HG03064 (cell line): ENCODE measurements around the gene NEK11.
"Not testable (repeated sequence)": the region's sequence is repeated elsewhere in the genome, so short reads cannot be mapped to it uniquely, and the experiment has no call there.

ENCODE experiments used
- ATAC-seq: cut with Tn5 transposase; IDR thresholded peaks from one replicate; pipeline ENCODE4 v1.9.1; 2021; ENCODE audit warnings: low read depth; ENCODE audit not compliant: unreplicated experiment

The NEK11 gene

DNA sequence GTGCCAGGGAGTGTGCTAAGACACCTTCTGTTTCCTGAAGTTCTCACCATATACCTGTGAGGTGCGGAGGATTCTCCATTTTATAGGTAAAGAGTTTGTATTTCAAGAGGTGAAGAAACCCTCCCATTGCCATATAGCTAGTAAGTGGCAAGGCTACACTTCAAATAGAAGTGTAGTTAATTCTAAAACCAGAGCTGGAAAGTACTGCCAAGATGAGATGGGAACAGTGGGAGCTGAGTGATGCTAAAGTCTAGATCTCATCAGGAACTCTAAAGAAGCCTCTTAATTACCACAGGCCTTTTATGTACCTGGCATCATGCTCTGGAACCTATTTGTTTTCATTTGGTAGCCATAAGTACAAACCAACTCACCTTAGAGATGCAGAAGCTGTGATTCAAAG, 256.3 kb downstream of the NEK11 start:
- no peak for ATAC-seq

DNA sequence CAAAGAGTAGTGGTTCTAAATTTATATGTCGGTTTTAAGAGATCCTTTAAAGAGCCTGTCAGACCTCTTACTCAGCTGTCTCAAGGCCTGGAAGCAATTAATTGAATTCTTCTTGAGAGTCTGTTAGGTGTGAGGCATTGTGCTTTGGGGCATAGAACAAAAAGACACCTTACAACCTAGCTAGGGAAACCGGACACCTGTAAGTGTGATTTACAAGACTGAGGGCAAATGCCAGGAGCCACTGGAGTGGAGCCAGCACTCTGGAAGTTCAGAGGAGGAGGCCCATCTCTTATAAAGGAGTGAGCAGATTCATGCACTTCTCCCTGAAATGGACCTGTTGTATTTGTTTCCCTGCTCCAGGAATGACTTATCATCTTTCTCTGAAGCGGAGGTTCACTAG, 257.2 kb downstream of the NEK11 start:
- ATAC-seq, result no peak

DNA sequence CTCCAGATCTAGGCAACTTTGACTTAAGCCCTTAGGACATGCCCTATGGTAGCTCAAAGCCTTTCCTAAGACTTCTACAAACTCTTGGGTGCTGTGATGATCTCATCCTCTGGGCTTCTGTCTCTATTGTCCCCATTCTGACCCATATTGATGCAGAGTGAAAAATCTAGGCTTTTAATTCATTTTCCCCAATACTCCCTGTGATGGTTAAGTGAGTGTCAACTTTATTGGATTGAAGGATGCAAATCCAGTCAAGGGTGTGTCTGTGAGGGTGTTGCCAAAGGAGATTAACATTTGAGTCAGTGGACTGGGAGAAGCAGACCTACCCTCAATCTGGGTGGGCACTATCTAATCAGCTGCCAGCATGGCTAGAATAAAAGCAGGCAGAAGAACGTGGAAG, 257.6 kb downstream of the NEK11 start:
- no peak for ATAC-seq

DNA sequence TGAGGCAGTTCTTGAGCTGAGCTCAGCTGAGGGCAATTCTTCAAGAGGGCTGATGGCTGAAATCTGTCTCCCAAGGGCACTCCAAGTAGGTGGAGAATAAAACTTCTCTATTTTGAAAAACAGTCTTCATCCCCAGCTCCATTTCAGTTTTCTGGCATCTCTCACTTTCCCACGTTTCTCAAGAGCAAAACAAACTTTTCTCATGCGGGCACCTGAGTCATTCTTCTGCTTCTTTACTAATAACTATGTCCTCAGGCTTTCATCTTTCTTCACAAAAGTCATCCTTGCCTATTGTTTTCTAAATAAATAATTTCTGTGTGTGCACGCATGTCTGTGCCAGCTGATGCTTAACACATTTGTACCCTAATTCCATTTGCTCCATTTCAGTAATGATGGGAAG, 258.8 kb downstream of the NEK11 start:
- ATAC-seq, result no peak

DNA sequence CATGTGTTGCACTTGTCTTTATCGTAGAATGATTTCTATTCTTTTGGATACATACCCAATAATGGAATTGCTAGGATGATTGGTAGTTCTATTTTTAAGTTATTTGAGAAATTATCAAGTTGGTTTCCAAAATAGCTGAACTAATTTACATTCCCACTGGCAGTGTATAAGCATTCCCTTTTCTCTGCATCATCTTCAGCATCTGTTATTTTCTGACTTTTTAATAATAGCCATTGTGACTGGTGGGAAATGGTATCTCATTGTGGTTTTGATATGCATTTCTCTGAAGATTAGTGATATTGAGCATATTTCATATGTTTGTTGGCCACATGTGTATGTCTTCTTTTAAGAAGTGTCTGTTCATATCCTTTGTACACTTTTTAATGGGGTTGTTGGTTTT, 273.2 kb downstream of the NEK11 start:
- no peak for ATAC-seq

DNA sequence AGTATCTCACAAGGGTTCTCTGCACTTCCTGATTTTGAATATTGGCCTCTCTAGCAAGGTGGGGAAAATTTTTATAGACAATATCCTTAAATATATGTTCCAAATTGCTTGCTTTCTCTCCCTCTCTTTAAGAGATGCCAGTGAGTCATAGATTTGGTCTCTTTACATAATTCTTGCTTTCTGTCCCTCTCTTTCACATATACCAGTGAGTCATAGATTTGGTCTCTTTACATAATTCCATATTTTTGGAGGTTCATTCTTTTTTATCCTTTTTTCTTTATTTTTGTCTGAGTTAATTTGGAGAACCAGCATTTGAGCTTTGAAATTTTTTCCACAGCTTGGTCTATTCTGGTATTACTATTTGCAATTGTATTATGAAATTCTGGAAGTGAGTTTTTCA, 277.2 kb downstream of the NEK11 start:
- no peak for ATAC-seq

DNA sequence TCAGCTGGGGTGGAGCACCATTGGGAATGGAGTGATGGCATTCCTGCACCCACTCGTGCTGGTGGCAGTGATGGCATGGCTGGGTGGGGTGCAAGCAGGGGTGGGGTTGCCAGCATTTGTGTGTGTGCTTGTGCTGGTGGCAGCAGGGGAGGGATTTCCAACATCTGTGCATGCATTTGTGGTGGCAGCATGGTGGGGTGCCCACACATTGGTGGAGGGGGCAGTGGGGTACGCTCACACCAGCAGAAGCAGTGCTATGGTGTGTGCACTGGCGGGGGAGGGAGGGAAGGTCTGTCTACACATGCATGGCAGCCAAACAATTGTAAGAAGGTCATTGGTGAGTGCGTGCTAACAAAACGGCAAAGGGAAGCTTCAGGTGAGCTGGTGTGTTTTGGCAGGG, 278.2 kb downstream of the NEK11 start:
- ATAC-seq, result no peak

DNA sequence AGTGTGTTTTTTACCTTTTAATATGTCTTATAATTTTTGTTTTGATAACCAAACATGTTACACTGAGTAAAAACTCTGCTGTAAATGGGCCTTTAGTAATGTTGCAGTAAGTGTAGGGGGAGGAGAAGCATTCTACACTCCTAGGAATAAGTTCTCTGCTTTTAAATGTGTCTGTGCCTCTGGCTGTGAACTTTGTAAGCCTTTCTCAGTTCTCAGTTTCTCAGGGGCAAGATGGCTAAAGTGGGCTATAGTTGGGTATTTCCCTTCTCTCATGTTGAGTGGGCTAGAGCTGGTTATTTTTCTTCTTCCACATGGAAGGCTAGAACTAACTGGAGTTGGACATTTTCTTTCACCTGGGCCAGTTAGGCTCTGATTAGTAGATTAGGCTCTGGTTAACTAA, 279.6 kb downstream of the NEK11 start:
- ATAC-seq, result no peak

DNA sequence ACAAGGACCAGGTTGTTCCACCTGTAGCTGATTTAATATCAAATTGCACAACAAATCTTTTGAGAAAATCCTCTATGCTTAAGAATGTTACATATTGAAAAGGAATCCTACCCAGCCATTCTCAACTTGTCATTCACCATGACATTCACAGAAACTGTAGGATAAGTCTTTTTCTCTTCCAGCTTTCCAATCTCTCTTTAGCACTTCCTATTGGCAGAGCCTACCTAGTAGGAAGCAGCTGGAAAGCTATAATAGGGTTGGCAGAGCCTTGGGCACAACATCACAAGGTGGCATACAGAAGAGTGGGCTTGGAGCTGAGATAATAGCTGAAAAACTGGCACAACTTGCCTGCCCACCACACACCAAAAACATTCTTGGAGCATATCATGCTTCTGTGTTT, 287.6 kb downstream of the NEK11 start:
- ATAC-seq, result no peak

DNA sequence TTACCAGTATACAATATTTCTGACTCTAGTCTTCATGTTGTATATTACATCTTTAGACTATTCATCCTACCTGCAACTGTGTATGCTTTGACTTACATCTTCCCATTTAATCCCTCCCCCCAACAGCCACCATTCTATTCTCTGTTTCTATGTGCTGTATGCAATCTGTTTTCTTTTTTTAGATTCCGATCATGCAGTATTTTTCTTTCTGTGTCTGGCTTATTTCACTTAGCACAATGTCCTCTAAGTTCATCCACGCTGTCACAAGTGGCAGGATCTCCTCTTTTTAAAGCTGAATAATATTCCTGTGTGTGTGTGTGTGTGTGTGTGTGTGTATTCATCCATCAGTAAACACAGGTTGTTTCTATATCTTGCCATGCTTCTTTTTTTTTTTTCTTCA, 288.5 kb downstream of the NEK11 start:
- no peak for ATAC-seq

DNA sequence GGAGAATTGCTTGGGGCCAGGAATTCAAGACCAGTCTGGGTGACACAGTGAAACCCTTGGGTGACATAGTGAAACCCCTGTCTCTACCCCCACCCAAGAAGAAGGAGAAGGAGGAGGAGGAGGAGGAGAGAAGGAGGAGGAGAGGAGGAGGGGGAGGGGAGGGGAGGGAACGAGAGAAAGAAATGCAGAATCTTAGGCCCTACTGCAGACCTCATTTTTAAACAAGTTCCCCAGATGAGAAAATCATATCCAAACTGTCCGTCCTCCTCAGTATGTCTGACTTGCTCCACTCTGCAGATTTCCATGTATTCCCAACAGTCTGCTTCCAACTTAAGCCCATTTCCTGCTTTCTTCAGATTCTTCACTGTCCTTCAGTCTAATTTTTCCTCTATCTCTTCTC, 291.0 kb downstream of the NEK11 start:
- no peak for ATAC-seq

DNA sequence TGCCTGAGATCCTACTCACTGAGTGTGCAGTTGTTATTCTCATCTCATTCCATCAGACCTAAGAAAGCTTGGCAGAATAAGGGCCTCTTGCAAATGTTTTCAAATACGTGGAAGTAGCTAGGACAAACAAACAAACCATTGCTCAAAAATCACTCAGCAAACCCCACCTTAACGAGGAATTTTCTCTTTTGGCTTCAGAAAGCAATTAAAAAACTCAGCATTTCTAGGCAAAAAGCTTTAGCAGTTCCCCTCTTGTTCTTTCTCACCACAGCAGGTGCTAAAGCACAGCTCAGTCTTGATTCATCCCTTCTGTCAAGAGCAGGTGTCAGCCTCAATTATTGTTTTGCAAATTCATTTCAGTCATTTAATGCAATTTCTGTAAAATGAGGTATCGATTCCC, 296.3 kb downstream of the NEK11 start:
- no peak for ATAC-seq

DNA sequence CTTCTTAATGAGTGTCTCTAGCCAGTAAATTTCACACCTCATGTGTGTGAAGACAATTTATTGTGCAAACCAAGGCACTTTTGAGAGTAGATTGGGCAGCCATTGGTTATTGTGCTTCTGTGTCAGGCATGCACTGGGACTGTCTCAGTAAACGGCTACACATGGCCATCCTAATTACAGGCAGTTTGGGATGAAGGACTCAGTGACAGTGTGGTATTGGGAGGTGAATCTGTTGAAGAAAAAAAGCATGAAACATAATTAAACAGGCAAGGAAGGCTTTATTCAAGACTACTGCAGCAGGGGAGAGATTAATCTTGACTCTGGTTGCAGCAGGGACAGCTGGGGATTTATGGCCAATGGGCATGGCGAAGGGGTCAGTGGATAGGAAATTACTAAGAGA, 297.1 kb downstream of the NEK11 start:
- no peak for ATAC-seq

DNA sequence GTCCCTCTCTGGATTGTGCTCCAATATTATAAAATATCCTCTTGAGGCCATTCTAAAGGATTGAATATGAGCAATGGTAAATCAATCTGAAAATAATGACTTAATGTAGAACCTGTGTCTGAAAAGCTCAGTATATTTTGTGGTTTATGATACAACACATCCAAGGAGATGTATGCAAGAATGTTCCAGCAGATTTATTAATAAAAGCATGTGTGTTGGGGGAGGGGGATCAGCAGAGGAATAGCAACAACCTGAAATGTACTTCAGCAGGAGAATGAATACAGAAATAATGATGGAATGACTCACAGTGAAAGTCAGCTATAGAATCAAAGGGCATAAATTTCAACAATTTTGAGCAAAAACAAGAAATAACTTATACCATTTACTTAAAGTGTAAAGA, 298.2 kb downstream of the NEK11 start:
- ATAC-seq, result no peak

DNA sequence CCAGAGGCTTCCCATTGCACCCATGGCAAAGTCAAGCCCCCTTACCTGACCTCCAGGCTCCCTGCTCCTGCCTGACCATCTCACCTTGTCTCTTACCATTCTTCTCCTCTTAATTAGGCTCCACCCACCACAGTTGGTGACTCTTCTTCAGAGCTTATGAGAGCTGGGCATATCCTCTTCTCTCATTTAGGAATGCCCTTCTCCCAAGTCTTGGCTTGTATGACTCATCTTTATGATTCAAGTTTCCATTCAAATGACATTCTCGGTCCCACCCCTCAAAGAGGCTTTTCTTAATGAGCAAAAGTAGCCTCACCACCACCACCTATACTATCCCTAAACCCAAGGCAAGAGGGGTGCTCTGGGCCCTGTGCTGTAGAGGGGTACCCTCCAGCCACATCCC, 299.6 kb downstream of the NEK11 start:
- no peak for ATAC-seq

DNA sequence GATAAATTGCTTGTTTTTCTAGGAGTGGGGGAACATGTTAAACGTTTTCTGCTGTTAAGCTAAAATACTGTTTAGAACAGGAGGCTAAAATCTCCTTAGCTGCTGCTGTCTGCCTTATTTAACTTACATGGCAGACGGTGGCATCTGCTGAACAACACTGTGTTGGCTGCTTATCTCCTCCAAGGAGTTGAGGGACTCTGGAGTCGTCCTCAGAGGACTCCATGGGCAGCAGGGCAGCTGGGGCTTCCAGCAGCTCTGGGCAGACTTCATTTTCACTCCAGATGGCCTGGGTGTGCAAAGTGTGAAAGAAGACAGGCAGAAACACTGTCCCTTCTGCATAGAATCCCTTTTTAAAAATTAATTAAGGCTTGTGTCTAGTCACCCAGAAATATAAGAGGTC, 302.0 kb downstream of the NEK11 start:
- ATAC-seq, result no peak

DNA sequence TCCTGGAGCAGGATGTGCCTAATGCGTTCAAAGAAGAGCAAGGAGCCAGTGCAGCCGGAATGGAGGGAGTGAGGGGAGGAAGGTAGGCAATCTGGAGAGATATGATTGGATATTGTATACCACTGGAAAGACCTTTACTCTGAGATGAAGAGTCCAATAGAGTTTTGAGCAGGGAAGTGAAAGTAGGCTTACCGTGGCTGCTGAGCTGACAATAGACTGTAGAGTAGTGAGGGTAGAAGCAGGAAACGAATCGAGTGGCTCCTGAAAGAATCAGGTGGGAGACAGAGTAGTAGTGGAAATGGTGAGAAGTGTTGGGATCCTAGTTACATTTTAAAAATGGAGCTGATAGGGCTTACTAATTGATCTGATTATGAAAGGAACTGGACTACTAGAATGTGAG, 303.1 kb downstream of the NEK11 start:
- ATAC-seq, result no peak

DNA sequence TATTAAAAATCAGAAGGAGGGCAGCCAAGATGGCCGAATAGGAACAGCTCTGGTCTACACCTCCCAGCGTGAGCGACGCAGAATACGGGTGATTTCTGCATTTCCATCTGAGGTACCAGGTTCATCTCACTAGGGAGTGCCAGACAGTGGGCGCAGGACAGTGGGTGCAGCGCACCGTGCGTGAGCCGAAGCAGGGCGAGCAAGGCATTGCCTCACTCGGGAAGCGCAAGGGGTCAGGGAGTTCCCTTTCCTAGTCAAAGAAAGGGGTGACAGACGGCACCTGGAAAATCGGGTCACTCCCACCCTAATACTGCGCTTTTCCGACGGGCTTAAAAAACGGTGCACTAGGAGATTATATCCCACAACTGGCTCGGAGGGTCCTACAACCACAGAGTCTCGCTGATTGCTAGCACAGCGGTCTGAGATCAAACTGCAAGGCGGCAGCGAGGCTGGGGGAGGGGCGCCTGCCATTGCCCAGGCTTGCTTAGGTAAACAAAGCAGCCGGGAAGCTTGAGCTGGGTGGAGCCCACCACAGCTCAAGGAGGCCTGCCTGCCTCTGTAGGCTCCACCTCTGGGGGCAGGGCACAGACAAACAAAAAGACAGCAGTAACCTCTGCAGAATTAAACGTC, 304.9 kb downstream of the NEK11 start:
- ATAC-seq, result not testable (repeated sequence)

DNA sequence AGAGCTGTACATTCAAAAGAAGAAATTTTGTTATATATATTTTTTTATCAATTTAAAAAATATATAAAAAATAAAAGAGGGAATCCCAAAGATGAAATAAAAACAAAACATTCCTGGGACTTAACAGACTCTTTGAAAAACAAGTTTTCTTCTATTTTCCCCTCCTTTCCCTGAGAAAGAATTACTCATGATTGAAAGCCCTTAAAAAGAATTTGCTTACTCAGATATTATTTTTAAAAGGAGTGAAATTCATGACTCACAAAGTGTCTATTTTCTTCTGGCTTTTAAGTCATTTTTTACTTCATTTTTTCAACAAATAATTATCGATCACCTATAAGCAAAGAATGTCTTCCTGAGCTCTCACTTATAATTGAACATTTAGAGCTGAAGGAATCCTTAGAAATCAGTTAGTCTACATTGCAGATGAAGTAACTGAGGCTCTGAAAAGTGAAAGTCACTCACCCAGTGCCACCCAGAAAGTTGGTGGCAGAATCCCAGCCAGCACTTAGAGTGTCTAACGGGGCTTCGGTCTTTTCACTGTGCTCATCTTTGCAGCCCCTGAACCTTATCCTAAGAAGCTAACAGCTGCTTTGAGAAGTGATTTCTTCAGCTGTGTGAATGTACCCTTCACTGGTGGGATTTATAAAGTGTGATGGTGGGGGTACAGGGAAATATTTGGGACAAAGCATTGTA, 312.4 kb downstream of the NEK11 start:
- ATAC-seq, result no peak

DNA sequence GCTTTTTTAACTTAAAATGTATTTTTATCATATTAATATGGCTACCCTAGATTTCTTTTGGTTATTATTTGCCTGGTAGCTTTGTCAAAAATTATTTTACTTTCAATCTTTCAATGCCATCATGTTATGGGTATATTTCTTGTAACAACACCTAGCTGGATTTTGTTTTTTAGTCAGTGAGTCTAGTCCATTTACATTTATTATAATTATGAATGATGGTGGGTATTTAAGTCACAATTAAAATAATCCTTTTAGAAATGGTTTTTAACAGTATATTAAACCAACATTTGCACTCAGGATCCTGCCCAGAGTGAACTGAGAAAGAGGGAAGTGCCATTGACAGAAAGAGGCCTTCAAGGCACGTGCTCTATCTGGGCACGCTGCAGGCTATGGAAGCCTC, 315.1 kb downstream of the NEK11 start:
- no peak for ATAC-seq

DNA sequence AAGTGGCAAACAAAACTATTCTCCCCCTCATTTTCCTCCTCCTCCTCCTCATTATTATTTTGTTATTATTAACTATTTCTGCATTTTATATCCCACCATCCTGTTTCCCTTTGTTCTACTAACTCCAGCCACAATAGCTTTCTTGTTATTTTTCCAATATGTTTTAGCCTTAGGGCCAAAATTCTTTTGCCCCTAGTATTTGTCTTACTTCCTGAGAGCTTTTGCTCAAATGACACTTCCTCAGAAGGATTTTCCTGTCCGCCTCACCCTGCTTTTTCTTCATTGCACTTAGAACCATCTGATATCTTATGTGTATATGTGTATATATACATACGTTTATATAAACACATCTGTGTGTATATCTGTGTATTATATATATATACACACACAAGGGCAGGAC, 322.2 kb downstream of the NEK11 start:
- ATAC-seq, result no peak

DNA sequence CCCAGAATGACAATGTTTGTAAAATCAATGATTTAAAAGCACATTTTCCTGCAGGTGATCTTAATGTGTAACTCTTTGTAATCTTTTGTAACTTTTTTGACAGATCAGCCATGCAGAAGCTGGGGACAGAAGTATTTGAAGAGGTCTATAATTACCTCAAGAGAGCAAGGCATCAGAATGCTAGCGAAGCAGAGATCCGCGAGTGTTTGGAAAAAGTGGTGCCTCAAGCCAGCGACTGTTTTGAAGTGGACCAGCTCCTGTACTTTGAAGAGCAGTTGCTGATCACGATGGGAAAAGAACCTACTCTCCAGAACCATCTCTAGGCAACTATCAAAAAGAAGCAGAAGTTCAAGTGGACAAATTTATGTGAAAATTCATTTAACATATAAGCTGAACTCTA, 322.8 kb downstream of the NEK11 start:
- ATAC-seq, result no peak

DNA sequence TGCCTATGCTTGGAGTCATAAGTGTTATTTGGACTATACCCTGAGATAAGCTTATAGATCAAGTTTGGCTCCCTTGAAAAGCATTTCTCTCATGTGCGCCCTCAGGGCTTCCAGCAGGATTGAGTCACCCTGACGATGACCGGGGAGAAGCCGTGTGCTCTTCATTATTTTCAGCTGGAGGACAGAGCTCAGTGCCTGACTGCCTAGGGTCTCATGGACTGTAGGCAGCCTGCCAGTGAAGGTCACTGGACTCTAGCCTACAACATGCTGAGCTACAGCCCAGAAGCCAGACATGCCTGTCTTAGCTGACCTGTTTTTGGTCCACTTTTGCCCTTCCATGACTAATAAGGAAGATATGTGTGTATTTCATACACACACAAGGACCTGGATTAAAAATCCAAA, 323.3 kb downstream of the NEK11 start:
- ATAC-seq, result no peak
